ENCODE measurements around the gene TNFRSF1B. TPM values are rescaled to one million over a fixed set of nuclear protein-coding genes. Genes with fewer than 3 reads are reported as not detected.
A peak's percentile ranks its signal among the peaks of the same experiment; 100 is the strongest.

Gene TNFRSF1B
- total RNA-seq, 1 experiment from 2014 or later = not detected

DNA sequence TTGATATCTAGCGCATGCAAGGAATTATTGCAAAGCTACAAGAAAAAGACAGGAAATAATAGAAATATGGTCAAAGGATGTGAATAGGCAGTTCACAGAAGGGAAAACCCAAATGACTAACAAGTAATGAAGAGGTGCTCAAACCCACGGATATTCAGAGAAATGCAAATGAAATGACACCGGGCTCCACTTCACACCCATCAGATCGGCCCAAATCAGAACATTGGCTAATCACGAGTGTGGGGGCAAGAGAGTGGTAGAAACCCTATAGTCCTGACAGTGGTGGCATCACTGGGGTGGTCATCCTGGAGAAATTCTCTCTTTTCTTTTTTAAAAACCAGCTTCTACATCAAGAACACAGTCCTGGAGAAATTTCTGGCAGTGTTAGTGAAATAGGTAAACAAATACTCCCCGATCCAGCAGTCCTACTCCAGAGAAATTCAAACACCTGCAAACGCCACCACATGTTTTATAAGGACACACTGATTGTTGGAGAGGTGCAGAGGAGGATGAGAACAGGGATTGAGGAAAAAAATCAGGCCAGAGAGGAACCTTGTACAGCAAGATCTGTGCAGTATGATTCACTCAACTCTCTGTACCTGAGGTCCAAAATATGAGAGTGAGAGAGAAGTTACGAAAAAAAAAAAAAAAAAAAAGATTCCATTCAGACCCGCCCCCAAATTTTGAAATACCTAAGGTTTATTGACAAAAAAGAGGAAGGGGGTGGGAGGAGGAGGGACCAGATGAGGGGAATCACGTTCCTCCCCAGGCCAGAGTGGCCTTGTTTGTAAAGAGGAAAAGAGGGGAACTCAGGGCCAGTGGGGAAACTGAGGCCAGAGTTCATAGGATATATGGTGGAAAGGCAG lies 9.2 kb upstream of the TNFRSF1B start:
- no peak for DNase-seq (ENCODE audit: low spot score)

DNA sequence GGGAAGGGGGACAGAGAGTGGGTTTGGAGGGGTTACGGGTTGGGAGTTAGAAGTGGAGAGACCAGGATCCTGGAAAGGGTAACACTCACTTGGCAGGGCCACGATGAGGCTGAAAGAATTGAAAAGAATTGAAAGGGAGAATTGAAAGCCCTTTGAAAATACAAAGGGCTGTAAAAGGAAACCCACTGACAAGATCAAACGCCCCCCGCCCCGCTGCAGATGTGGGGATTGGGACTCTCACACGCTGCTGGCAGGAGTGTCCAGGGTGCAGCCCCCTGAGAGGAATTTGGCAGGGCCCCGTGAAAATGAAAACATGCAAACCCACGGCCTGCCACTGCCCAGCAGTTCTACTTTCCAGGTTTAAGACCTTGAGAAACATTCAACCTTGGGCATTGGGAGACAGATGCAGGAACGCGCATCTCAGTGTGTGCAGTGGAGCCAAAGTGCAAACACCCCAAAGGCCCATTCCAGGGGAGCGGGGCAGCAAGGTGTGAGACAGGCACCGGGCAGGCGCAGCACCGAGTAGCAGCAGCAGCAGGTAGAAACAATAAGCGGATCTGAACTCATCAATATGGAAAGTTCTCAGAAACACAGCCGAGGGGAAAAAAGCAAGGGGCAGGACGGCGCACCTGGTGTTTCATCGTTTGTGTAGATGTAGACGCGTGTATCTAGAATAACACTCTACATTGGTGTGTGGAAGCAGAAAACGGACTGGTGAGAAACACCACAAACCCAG lies 8.3 kb upstream of the TNFRSF1B start:
- DNase-seq (ENCODE audit: low spot score) = no peak

DNA sequence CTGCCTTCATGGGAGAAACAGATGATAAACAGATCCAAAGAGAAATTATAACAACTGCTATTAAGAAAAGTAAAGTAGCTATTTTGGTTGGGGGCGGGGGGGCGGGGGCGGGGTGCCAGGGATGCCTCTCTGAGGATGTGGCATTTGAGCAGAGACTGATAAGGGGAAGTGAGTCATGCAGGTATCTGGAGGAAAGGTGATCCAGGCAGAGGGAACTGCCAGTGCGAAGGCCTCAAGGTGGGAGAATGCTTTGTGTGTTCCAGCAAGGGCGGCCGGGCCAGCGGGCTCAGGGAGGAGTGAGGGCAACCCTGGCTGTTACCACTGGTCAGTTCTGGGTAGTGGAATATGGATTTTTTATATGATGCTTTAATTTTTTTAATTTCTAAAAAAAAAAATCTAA lies 7.0 kb upstream of the TNFRSF1B start:
- DNase-seq (ENCODE audit: low spot score) = peak; percentile 31

DNA sequence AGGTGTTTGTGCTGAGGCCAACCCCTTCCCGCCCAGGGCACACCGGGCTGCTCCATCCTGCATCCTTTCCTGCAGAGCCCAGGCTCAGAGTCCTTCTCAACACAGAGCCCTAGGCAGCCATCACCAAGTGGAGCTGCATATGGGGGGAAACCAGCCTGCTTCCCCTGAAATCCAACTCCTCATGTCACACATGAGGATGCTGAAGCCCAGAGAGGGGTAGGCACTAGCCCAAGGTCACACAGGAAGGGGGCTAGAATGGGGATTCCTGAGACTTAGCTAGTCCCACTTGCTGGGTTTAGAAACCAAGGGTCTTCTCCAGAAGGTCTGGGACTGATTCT lies 5.5 kb upstream of the TNFRSF1B start:
- no peak for DNase-seq (ENCODE audit: low spot score)

DNA sequence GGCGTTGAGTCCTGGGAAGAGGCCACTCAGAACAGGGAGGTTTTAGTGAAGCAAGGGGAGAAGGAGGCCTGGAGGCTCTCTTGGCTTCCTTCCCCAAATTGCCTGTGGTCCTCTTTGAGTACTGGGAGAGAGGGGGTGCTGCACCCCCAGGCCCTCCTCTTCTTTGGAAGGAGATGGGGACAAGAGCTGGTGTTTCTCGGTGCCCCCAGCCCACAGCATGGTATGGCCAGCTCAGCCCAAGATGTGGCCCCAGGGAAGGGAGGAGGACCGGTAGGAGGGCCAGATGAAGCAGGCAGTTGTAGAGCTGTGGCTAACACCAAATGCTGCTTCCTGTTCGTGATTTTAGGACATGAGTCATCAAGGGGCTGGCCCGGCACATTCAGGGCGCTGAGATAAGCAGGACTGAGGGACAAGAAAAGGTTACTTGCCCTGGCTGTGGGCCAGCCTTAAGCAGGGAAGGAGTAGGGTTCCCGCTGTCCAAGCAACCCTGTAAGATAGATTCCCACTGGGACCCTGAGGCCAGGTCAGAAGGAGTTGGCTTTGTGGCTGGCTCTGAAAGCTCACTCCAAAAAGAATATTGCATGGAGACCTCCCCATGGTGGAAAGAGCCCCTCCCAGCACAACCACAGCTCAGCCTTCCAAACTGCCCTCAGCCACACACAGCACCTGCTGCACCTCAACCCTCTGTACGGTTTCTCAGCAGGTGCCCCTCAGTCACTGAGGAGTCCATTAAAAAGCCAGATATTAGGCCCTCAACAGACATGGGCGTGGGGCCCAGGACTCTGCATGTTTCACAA lies 4.9 kb upstream of the TNFRSF1B start:
- peak; percentile 85 for DNase-seq (ENCODE audit: low spot score)

DNA sequence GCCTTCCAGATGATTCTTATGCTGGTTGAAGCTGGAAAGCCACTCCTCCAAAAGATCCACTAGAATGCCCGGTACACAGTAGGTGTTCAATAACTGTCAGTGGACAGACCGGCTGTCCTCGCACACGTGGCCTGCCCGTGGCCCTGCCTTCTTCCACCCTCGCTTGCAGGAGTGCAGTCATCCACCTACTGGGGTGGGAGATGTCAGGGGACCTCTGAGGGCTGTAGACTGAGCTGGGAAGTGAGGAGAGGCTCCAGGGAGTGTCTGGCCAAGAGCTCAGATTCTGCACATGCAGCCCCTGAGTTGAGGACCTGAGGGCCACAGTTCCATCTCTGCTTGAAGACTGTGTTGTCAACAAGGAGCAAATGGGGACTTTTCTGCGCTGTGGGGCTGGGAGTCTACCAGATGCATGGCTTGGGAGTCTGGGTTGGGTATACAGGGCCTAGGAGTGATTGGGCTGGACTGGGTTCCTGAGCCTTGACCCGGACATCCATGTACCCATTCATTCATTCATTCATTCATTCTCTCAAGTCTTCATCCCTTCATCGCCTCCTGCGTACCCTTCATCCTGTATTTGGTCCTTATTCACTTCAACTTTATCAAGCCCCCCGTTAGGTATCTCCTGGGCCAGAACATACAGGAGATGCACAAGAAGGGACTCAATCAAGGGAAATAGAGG lies 4.2 kb upstream of the TNFRSF1B start:
- DNase-seq (ENCODE audit: low spot score) = no peak

DNA sequence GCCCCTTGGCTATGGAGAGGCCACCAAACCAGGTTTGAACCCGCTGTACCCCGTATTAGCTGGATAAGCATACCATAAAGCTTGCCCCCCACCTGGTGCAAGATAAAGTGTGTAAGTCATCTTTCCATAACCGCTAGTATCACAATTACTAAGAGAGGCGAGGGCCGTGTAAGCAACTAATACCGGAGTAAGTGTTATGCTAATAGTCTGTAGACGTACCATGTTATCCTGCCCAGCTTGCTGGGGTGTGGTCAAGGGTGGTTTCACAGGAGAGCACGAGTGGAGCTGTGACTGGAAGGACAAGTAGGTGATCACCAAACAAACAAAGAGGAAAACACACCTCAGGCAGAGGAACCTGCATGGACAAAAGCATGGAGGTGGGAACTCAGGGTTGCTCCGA lies 3.6 kb upstream of the TNFRSF1B start:
- no peak for DNase-seq (ENCODE audit: low spot score)

DNA sequence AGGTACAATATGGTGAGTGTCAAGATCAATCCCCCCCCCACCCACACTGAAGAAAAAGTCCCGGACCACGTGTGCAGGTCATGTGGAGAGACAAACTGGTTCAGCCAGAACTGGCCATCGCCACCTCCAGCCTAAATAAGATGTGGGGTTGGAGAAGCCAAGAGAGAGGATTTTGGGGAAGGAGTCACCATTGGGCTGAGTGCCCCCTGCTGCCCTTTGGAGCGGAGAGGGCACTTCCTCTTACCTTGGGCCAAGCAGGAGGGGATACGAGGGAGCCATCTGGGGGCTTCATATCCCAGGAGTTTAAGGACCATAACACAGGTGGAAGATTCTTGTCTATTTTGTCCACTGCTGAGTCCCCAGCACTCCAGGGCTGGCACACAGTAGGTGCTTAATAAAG lies 2.6 kb upstream of the TNFRSF1B start:
- DNase-seq (ENCODE audit: low spot score) = no peak

DNA sequence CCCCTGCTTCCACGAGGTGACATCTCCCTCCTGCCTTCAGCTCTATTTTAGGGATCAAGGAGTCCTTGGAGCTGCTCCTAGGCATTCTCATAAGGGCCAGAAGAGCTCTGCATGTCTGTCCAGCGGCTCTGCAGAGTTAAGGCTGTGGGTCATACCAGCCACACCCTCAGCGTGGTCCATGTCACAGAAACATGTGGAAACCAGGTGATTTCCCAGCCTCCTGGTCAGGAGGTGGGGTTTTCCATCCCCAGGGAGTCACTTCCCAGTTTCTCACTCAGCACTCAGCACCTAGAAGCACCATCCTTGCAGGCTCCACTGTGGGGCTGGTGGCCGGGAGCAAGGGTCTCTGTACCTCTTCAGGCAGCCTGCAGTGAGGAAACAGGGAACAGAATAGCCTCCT lies 1.4 kb upstream of the TNFRSF1B start:
- no peak for DNase-seq (ENCODE audit: low spot score)

DNA sequence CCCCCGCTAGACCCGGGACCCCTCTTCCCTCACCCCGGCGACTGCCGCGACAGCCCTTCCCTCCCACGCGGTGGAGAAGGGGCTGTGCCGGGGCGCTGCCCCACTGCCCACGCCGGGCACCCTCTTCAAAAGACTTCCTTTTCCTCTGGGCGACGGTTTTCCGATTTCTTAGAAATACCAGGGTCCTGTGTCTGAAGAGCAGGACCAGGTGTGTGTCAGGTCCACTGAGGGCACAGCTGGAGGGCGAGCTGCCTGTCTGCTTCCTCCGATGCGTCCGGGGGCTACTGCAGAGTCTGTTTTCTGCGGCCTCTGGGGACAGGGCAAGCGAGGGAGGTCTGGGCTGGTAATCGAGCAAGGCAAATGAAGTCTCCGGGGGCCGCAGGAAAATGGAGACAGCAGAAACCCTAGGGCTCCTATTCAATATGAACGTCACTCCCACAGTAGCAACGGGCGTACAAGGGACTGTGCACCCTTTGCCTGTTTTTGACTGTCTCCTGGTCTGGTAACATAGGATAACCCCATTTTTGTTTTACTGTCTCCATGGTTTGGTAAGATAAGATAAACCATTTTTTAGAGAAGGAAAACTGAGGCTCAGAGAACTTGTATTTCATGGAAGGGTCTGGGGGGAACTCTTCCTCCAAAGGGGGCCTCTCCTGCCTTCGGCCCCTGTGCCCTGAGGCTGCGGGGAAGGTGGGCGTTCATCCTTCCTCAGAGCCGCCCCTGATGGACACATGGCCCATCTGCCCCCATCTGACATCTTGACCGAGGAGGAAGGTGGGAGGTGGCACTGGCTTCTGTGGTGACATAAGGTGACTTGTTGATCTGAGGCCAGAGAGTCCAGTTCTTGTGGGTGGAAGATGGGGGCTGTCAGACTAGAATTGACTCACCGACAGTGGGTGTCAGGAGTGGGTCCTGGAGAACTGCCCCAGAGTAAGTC lies 970 bp downstream of the TNFRSF1B start:
- DNase-seq (ENCODE audit: low spot score) = no peak

DNA sequence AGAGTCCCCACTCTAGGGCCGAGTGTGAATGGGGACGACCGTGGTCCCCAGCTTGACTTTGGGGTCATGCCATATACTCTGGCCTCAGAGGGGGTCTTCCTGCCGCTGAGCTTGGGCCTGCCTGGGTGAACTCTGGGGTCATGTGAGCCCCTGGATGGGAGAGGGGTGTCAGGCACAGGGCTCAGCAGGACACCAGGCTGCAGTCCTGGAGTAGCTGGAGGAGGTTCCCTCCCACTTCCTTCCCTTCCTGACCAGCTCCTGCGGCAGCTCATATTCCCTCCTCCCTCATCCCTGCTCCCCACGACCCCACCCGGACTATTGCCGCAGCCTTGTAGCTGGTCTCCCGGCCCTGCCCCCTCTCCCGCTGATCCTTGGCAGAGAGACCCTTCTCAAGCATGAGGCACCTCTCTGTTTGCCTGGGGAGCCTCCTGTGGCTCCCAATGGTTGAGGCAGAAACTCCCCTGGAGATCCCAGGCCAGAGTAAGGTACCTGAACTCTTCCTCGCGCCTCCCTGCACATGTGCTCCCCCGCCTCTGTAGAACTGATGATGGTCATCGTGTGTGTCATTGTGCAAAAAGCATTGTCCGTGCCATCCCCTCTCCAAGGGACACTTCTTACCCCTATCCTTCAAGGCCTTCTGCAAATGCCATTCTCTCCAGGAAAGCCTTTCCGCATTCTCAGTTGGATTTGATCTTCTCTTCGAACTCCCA lies 1.8 kb downstream of the TNFRSF1B start:
- DNase-seq (ENCODE audit: low spot score) = no peak

DNA sequence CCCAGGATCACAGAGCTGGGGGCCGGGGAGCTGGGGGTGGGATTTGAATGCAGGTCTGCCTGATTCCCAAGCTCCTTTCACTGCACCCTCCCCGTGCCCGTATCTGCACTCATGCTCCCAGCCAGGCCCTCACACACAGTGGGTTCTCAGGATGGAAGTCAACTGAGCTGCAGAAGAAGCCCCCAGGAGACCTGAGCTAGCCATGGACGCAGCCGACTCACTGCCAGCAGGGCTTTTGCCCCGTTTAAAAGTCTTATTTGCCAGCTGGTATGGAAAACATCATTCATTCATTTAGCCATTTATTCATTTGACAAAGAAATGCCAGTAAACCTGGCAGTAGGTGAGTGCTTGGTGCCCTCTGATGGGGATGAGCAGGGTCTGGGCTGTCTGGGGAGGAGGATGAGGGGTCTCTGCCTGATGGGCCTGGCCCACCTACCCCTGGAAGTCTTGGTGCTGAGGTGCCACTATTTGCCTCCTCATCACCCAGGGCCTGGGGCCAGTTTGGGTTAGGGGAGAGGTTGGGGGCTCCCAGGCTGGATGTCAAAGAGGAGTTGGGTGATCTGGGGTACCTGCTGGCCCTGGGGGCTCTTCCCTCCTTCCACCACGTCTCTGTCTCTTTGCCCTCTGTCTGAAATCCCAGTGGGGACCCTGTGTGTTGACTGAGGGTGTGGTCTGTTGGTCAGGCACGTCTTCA lies 2.8 kb downstream of the TNFRSF1B start:
- DNase-seq (ENCODE audit: low spot score) = no peak

DNA sequence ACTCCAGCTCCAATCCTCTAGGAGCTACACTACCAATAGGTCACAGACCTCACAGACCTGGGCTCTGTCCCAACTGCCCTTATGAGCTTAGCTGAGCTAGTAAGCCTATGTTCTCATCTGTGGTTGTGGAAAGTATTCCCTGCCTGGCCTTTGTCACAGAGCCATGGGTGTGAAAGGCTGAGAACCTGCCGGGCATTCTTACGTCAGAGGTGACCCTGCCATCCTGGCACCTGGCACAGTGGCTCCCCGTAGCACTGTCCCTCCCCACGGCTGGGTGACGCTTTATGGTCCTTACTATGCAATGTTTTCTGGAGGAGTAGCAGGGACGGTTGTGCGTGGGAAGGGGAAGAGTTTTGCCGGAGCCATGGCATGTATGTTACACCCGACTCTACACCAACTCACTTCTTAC lies 3.5 kb downstream of the TNFRSF1B start:
- DNase-seq (ENCODE audit: low spot score) = no peak

DNA sequence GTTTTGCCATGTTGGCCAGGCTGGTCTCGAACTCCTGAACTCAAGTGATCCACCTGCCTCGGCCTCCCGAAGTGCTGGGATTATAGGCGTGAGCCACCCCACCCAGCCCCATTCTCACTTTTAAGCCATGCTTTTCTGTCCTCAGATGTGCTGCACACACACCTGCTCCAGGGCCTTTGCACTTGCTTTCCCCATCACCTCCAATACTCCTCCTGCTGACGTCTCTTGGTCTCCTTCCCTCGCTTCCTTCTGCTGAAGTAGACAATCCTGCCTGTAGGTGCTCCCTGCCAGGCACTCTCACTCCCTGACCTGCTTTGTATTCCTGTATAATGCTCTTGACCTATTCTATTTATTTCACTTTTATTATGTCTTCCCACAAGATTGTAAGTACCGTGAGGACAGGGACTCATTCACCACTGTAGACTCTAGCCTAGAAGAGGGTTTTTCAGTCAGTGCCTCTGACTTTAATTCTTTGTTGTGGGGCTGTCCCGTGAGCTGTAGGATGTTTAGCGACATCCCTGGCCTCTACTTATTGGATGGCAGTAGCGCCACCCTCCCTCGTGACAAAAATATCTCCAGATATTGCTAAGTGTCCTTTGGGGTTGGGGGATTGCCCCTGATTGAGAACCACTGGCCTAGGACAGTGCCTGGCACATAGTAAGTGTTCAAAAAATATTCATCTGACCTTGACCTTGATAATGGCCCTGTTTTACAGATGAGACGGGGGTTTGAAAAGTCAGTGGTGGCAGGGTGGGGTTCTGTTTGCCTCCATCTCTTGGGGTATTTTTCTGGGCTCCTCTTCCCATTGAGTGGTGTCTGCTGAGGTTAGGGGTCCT lies 4.6 kb downstream of the TNFRSF1B start:
- no peak for DNase-seq (ENCODE audit: low spot score)

DNA sequence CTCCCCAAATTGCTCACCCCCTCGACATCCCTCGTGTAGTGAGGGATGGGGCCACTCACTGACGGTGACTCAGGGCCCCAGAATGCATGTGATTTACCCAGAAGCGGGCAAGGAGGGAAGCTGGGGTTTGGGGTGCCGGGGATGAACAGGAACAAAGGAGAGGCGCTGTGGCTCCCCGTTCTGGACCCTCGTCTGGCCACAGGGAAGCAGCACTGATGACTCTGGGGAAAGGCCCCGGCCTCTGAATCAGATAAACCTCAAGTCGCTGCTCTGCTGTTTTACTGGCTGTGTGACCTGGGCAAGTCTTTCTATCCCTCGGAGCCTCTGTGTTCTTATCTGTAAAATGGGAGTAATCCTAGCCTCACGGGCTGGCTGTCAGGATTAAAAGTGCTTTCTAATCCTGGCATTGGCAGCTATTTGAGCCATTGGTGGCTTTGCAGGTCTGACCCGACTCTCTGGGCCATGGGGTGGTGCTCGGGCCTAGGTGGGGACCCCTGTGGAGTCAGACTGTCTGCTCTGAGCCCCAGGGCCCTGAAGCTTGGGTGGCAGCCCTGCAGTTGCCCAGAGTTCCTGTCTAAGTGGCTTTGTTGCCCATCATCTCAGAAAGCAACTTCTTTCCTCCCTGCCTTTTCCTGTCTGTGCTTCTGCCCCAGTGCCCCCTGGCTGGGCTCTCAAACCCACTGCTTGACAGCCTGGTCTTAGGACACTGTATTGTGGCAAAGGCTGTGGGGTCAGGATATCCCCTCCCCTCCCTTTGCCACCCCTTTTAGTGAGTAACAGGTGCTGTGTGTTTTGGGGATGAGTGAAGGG lies 5.5 kb downstream of the TNFRSF1B start:
- no peak for DNase-seq (ENCODE audit: low spot score)

DNA sequence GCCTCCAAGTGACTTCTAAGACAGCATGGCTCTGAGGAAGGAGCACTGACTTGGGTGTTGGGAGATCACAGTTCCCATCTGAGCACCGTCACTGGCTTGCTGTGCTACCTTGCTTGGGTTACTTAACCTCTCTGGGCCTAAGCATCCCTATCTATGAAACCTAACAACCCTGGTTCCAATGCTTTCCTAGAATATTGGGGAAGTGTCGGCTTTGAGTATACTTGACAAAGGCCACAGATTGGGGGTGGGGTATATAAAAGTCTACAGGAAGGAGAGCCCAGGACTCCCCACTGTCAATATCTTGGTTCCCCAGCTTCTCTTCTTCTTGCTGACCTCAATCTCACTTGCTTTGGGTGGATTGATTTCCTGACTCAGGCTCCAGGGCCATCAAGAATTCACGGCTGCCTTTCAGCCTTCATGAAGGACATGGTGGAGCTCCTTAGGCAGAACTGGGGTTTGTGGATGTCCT lies 6.3 kb downstream of the TNFRSF1B start:
- DNase-seq (ENCODE audit: low spot score) = no peak

DNA sequence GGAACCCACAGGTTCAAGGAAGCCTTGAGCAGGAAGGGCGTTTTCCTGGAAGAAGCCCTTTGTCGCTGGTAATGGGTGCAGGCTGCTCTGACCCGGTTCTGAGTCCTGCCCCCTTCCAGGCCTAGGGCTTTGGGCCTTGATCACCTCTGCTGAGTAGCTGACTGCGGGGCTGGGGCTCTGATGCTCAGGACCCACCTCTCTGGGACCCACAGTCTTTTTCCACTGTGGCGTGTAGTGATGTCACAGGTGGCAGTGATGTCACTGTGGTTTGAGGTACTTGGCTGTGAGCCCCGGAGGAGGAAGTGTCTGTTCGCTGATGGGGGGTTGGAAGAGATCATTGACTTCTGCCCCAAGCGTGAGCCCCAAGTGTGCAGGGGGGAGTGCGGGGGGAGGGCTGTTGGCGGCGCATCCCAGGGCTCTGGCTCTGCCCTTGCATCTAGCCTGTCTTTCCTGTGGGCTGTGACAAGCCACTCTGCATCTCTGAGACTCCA lies 6.9 kb downstream of the TNFRSF1B start:
- DNase-seq (ENCODE audit: low spot score) = no peak

Measured in HT-29 (cell line).